GM19035 (cell line): ENCODE data around the gene ZNF423.

Source experiments
- ATAC-seq: cut with Tn5 transposase; IDR thresholded peaks from one replicate; pipeline ENCODE4 v1.9.1; 2021; ENCODE audit not compliant: unreplicated experiment

The ZNF423 gene

DNA sequence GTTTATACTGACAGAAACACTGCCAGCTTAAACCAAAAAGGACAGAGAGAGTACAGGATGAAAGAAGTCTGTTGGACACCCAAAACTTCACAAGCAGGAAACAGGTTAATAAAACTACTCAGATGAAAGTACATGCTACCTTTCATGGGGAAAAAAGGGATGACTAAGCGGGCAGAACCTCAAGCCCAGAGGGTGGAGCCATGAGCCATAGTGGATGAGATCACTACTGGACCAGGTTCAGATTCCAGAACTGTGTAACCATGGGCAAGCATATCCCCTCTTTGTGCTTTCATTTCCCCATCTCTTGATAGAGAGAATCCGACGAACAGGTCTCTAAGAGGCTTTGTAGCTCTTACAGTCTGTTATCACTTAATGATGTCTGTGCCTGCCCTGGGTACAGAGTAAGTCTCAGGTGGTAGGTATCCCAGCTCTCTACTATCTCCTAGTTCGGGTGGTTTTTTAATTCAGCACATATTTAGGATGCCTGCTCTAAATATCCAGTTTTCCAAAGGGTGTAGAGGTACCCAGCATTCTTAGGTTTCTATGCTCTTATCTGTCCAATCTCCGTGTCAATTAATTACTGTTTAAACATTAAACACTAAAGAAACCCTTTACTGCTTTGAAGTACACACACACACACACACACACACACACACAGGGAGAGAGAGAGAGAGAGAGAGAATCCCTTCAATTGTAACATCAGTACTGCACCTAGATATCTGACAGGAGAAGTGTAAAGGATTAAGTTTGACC, 206.7 kb downstream of the ZNF423 start:
- ATAC-seq = no peak

DNA sequence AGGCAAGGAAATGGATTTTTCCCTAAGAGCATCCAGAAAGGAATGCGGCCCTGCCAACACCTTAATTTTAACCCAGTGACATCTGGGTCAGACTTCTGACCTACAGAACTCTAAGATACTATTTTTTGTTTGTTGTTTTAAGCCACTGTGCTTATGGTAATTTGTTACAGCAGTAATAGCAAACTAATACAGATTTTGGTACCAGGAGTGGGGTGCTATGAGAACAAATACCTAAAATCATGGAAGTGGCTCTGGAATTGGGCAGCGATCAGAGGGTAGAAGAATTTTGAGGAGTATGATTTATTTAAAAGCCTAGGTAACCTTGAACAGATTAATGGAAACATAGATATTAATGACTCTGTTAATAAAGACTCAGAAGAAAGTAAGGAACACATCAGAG, 208.2 kb downstream of the ZNF423 start:
- no peak for ATAC-seq

DNA sequence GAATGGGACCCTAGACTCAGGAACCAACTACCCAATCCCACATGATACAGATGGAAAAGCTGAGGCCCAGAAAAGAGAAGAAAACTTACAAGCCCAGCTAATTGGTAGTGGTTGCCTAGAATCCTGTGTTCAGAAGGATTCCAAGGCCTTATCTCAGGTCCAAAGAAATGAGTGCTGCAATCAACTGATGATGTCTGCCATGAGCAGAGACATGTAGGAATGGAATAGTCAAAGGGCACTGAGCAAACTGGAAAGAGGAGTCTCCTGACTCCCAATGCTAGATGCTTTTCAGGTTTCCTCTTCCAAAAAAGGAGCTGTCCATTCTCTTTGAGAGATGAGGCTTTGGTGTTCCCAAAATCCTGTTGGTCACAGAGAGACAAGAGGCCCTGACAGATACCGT, 210.6 kb downstream of the ZNF423 start:
- ATAC-seq = no peak

DNA sequence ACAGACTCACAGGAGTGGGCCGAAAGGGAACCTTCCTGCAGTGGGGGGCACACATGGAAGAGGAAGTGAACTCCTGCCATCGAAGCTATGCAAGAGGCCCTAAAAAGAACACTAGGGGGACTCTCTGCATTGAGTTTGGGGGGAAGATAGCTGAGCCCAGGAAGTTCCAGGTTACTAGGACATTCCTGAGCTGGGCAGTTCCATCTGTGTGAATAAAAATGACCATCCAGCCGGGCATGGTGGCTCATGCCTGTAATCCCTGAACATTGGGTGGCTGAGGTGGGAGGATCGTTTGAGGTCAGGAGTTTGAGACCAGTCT, 211.8 kb downstream of the ZNF423 start:
- no peak for ATAC-seq

DNA sequence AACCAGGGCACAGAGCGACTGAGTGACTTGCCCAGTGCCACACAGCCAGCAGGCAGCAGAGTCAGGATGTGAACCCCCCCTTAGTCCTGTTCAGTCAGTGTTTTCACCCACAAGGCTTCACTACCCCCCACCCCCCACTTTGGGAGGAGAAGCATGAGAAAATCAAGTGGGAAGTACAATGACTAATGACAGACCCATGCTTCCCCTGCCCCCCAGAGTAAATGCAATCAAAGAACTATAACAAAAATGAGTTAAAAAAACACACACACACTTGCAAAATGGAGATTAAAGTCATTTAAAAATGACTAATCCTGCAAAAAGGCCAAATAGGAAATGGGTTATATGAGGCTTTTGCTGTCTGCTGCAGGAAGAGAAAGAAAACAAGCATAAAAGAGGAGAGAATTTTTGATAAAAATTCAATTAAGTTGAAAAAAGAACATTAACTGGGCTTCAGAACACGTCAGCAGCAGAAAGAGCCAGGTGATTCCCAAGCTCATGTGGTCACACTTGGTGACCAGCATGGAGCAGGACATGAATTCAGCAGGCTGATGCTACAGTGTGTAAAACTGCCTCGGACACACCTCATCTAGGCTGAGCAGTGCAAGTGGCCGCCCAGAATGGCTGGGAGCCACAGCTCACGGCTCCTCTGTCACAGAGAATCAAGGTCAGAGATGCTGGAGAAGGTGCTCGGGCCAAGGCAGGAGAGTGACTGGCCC, 212.3 kb downstream of the ZNF423 start:
- ATAC-seq = no peak

DNA sequence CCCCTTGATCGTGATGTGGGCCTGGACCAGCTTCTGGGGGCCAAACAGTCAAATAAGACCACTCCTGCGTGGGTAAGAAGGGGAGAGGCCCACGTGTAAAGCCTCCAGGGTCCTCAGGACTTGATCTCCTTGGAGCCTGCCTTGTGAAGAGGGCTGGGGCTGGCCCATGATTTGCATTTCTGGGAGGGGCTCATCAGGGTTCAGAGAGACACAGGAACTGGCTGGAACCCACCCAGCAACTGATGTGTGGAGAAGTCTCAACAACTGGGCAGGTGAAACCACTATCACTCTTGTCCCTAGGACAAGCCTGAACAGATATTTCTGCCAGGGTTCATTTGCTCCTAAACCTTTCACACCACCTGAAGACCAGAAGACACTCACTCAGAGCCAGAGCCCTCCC, 214.7 kb downstream of the ZNF423 start:
- ATAC-seq = peak; percentile 47

DNA sequence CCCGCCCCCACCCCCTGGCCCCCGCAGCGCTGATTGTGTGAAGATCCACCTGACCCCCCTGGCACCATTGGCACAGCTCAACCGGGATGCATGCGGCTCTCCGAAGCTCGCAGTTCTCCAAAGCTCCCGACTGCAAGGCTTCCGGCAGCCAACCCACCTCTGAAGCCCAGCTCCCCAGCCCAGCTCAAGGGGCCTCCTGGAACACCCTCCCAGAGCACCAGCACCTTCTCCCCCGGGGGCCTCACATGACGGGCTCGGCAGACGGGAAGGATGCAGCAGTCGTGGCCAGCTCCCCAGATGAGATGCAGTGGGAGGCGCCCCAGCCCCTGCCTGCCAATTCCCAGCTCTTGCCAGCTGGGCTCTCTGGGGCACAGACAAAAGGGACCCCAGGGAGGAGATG, 215.3 kb downstream of the ZNF423 start:
- ATAC-seq = no peak

DNA sequence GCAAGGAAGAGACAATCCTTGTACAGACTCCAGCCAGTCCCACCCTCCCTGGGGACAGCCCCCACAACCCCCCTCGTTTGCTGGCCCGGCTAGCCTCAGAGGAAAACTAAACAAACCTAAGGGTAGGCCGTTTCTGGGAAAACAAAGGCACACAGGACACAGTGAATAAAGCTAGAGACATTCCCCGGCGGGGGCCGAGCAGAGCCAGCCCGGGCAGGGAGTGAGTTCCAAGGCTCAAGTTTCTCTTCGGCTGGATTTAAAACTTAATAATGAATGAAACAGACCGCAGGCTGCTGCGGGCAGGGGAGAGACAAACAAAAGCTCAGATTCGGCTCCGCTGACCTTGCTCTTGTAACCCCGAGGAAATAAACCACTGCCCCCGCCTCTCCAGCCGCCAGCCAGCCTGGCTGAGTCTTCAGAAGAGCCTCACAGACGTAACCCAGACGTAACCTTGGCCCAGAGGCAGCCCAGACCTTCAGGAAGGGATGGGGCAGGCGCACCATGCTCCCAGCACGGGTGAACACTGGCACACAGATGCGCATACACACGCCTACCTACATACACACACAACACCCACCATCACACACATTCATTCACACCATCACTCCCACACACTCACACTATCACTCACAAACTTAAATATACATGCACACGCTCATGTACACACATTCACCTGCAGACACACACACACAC, 216.0 kb downstream of the ZNF423 start:
- no peak for ATAC-seq

DNA sequence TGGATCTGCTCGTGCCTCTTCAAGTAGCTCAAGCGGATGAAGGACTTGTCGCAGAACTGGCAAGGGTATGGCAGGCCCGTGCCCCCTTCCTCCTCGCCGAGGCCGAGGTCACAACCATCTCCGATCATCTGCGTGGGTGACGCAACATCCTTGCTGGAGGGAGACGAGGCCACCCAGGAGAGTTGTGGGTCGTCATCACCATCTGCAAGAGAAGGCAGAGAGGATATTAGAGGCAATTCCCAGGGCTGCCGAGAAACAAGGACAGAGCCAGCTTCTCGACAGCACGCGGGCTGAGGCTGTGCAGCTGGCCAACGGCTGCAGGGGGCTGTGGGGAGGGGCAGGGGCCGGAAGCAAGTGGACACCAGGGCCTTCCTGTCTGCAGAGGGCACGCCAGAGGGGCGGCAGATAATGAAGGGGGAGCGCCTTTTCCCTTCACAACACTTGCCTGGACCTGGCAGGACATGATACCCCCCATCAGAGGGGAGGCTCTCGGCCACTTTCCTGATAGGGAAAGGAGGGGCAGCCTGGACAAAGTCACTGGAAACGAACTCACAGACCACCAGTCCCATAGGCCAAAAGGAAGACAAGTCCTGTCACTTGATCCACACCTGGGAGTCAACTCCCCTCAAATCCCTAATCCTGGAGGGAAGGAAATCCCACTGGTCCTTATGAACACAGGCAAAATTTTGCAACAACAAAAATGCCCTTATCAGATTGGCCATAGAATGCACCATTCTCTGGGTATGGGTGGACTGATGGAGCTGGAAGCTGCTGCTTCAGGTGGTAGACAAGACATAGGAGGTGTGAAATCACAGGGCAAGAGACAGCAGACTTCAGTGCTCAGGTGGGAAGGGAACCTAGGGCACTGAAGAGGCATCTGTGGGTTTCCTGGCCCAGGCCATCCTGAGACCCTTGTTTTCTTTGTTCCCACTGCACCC, 217.0 kb downstream of the ZNF423 start:
- no peak for ATAC-seq

DNA sequence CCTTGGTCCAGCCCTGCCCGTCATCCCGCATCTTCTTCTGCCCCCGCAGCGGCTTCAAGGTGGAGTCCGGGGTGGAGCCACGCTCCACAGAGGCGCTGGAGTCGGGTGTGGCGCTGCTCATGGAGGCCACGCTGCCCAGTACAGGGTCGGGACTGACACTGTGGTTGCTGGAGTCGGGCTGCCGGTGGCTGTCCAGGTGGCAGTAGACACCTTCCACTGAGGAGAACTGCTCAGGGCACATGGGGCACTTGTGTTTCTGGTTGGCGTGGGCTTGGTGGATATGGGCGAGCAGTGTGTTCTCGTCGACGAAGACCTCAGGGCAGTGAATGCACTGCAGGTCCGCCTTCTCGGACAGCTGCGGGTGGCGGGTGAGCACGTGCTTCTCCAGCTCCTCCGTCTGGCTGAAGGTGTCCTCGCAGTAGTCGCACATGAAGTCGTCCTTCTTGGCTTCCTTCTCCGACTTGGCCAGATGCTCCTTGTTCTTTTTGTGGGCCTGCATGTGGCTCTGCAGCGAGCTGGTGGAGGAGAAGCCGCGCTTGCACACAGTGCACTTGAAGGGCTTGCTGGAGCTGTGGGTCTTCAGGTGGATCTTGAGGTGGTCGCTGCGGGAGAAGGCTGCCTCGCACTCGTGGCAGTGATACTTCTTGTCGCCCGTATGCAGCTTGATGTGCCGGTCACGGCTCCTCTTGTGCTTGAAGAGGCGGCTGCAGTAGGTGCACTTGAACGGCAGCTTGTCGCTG, 217.8 kb downstream of the ZNF423 start:
- no peak for ATAC-seq

DNA sequence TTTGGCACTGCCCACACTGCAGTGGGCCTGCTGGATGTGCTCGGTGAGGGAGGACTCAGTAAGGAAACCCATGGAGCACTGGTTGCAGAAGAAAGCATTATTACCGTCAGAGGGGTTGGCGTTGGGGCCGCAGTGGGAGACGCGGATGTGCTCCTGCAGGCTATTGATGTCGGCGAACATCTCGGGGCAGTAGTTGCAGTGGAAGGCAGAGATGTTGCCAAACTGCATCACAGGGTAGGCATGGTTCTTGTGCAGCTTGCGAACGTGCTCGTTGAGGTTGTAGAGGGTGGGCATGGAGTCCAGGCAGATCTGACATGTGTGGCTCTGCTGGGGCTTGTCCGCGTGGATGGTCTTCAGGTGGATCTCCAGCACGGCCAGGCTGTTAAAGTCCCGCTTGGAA, 218.4 kb downstream of the ZNF423 start:
- no peak for ATAC-seq

DNA sequence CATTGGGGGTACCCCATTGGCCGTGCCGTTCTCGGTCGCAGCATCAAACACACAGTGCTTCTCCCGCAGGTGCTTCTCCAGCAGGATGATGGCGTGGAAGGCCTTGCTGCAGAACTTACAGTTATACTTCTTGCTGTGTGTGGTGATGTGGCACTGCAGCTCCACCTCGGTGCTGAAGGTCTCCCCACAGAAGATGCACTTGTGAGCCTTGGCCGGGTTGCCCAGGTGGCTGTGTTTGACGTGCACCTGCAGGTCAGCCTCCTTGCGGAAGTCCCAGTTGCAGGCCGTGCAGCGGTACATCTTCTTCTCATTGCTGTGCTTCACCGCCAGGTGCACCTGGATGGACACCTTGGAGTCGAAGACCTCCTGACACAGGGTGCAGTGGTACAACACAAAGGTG, 219.3 kb downstream of the ZNF423 start:
- ATAC-seq = no peak

DNA sequence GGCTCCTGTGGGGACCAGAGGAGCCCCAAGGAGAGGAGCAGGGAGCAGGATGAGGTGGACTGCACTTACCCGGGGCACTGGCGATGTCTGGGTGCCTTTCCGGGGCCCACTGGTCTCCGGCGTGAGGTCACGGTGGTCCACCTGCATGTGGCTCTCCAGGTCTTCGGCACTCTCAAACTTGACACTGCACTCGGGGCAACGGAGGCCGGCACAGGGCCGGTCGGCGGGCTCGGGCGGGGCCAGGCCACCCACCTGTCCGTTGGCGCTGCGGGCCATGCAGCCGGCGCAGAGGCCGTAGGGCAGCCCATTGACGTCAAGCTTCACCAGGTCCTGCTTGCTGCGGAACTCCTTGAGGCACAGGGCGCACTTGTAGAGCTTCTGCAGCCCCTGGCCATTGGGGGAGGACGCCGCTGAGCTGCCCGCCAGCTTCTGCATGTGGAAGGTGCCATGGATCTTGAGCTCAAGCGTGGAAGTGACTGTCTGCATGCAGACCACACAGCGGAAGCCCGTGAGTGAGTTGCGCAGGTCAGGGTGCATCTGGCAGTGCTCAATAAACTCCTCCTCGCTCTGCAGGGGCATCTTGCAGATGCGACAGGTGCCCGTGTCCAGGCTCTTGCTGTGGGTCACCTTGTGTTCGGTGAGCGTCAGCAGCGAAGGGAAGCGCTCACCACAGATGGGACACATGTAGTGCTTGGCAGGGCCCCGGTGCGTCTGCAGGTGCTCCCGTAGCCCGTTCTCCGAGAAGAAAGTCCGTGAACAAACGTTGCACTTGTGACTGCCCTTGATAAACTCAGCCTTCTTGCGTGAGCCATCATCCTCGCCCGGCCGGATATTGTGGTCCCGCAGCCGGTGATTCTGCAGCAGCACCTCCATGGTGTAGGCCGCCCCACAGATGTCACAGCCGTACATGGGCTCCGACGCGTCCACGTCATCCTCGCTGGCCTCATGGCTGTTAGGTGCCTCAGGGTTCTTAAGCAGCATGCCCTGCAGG, 220.0 kb downstream of the ZNF423 start:
- no peak for ATAC-seq

DNA sequence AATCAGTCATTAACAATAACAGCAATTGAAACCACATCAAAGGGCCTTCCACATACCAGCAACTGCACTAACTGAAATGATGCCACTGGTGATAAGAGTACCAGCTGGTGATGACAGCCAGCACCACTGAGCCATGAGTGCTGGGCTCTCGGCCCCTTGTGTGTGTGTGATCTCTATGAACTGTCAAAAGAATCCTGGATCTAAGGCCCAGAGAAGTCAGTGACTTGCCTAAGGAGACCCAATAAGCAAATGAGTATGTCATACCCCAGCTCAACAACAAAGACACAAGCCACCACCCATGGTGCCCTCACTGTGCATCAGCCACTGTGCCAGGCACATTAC, 220.9 kb downstream of the ZNF423 start:
- no peak for ATAC-seq

DNA sequence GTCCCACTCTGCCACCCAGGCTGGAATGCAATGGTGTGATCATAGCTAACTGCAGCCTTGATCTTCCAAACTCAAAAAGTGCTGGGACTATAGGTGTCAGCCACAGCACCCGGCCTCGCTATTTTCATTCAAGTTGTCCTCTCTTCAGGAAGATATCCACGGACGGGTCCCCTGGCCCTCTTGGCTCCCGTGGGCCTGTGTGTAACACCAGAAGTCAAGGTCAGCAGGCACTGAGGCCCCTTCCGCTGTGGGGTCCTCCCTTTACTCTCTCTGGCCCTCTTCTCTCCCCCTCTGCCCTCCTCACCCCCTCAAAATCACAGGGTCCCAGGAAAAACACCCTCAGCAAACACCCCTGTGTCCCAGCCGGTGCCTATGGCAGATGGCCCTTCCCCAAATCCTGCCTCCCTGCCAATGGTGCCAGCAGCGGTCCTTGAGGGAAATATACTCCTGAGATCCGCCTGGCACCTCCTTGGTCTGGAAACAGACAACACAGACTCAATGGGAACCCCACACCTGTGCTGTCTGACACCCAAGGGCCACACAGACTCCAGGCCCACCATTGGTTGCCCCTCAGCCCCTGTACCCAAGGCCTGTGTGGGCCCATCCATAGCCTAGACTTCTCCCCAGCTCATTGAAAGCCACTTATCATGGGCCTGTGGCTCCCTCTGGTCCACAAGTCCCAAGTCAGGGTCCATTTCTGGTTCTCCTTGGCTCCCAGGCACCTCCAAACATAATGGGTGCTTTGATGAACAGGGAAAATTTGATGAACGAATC, 221.5 kb downstream of the ZNF423 start:
- no peak for ATAC-seq

DNA sequence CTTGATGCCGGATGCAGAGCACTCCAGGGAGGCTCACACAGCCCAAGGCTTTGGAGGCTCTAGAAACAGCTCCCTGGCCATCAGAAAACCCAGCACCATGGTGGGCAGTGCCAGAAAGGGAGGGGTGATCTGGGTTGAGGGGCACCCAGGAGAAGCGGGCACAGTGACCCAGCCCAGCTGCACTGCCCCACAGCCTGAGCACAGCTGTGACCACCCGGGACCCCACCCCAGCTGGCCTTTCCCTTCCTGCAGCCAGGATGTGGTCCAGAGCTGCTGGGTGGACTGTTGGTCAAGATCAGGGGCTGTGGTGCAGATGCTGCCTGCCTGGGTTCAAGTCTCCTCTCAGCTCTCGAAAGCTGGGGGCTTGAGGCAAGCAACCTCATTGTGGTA, 223.1 kb downstream of the ZNF423 start:
- no peak for ATAC-seq

DNA sequence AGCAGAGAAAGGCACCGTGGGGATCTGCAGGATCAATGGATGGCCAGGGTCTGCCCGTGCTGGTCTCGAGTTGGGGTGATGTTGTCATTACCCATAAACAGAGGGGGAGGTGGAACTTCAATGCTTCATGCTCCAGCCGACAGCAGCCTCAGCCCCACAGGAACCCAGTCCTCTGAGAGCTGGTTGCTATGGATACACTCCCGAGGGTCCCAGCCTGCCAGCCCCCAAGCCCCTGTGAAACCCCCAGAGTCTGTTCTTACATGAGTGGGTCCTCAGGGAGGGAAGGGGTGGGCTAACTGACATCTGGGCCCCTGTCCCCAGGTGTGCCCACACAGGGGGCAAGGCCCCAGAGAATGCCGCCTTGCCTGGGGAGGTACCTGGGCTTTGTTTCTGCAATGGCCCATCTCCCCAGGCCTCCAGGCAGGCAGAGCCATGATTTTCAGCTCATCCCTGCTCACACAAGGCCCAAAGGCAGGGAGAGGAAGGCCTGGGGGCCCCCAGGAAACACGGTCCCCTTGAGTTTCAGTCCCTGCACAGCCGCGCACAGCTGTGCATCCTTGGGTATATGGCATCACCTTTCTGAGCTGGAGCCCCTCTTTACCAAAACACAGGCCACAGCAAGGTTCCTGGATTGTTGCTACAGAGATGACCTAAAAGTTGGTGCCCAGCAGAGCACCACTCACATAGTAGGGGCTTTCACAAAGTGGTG, 223.7 kb downstream of the ZNF423 start:
- no peak for ATAC-seq
